ENCODE results near the gene FAM111A. TPM values are rescaled to one million over a fixed set of nuclear protein-coding genes. Genes with fewer than 3 reads are reported as not detected.
A peak's percentile ranks its signal among the peaks of the same experiment; 100 is the strongest.

The FAM111A gene
- polyA plus RNA-seq, 3 donors = 34.6 to 101 (median 55.7) TPM

DNA sequence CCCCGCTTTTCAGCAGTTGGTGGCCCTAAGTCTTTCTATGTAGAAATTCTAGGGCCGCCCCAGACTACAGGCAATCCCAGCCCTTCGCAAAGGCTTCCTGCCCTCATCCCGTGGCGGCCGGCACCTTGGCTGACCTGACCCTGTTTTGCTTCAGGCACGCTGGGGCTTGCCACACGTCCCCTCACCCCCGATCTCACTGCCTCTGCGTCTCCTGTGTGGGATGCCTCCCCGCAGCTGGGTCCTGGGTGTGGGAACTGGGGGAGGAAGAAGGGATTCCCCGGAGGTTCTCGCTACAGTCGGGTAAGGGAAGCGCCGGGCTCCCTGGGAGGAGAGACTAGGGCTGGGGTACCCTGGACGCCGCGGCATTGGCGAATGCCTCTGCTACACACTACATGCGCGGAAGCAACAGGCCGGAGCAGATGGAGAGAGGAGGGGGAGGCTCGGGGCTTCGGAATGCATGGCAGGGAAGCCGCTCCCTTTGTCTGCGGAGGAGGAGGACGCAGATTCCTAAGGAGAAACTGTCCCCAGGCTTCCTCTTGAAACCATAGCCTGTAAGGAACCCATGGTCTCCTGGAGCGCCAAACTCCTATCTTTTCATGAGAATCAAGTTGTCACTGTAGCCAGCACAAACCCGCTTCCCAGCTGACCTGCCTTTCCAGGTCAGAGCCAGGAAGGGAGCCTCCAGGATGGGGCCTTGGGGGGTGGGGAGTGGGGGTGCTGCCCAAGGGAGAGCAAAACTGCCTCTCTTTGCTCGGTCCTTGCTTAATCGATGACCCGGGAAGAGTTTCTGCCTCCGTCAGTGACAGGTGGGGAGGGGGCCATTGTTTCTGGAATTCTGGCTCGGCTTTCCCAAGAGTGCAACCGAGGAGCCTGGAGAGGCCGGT, 30.7 kb downstream of the FAM111A start:
- Mint-ChIP-seq H3K4me3 (peak overlapping the region; percentile 90 to 97), H3K27me3 (ENCODE audit: low read depth in 3 of 3) (peaks cover 15 to 22% (median 21%) of the 10 kb centered on the region in 3 donors), H3K4me1 (peaks cover 20% of the 10 kb centered on the region), H3K36me3 (peaks cover 13 to 14% of the 10 kb centered on the region in 2 donors), H3K27ac (peak overlapping the region in 3 of 7 donors; percentile 21 to 66 (median 27)), H3K9me3 (peaks cover 0 to 4% (median 0%) of the 10 kb centered on the region in 7 donors)
- Histone ChIP-seq H3K36me3 (replicated peaks in 1 of 2; ENCODE audit: control insufficient read depth in 1 of 2, insufficient read depth in 2 of 2, low read length in 2 of 2) (no peaks in the 10 kb centered on the region), H3K9me3 (replicated peaks in 1 of 2; ENCODE audit: control insufficient read depth in 1 of 2, insufficient read depth in 1 of 2, low read length in 2 of 2) (no peaks in the 10 kb centered on the region), H3K9ac (ENCODE audit: insufficient read depth, low read length, poor library complexity, severe bottlenecking) (peak overlapping the region; percentile 41), H3K27ac (ENCODE audit: low read depth in 1 of 2, low read length in 2 of 2) (no peak overlapping the region), H3K79me2 (ENCODE audit: insufficient read depth, low read length) (peaks cover 5% of the 10 kb centered on the region), H3K4me2 (replicated peaks; ENCODE audit: extremely low read depth, low read length, poor library complexity, severe bottlenecking) (peak overlapping the region; percentile 83), H2AFZ (ENCODE audit: insufficient read depth, low read depth, low read length, poor library complexity, severe bottlenecking) (peak overlapping the region; percentile 75), H3K27me3 (ENCODE audit: control insufficient read depth in 2 of 2, insufficient read depth in 2 of 2, low read length in 2 of 2) (peaks cover 0 to 9% of the 10 kb centered on the region in 2 donors), H3K4me1 (ENCODE audit: control insufficient read depth in 1 of 2, insufficient read depth in 2 of 2, low read length in 2 of 2) (peaks cover 14 to 17% of the 10 kb centered on the region in 2 donors), H4K20me1 (ENCODE audit: insufficient read depth, low read length) (peaks cover 11% of the 10 kb centered on the region), H3K4me3 (replicated peaks in 1 of 3; ENCODE audit: low read depth in 2 of 3, low read length in 3 of 3) (peak overlapping the region; percentile 45 to 82 (median 48))
- TF ChIP-seq, protein P1, sequence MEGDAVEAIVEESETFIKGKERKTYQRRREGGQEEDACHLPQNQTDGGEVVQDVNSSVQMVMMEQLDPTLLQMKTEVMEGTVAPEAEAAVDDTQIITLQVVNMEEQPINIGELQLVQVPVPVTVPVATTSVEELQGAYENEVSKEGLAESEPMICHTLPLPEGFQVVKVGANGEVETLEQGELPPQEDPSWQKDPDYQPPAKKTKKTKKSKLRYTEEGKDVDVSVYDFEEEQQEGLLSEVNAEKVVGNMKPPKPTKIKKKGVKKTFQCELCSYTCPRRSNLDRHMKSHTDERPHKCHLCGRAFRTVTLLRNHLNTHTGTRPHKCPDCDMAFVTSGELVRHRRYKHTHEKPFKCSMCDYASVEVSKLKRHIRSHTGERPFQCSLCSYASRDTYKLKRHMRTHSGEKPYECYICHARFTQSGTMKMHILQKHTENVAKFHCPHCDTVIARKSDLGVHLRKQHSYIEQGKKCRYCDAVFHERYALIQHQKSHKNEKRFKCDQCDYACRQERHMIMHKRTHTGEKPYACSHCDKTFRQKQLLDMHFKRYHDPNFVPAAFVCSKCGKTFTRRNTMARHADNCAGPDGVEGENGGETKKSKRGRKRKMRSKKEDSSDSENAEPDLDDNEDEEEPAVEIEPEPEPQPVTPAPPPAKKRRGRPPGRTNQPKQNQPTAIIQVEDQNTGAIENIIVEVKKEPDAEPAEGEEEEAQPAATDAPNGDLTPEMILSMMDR (IDR thresholded peaks at IDR 0.05) = no peak
- WGBS (ENCODE audit: insufficient coverage) = 22% methylated on average over 13 of the region's 37 CpGs
- intact Hi-C loops (cut with micrococcal nuclease) = loop anchor here (2.0 to 5.0 kb wide), 4 partner anchors 34 to 259 kb away; no protein-coding TSS in a partner anchor
- peak; percentile 17 to 52 (median 23) for DNase-seq

DNA sequence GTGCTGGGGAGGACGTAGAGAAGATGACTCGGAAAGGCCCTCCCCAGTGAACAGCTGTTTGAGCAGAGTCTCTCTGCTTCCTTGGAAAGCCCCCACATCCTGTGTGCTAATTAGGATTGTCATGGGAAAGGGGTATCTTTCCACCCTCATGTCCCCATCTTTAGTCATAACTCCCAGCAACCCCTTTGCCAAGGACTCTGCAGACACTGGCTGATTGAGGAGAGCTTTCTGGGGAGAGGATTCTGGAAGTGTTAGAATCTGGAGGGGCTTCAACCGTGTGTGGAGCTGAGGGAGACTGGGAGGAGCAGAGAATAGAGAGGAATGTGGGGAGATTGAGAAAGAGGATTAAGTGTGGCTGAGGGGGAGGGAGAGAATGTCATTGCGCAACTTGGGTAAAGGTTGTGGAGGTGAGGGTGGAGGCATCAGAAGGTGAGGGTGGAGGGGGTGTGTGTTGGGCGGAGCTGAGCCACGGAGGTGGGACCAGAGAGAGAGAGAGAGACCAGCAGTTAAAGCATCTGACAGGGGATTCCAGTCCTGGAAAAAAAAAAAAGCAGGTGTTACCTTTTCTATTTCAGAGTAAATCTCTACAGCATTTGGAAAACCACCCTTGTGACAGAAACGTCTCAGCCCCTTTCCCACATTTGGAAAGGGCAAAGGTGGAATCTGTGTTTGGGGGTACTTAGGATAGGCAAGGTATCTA, 31.5 kb downstream of the FAM111A start:
- 69% methylated on average over 2 of the region's 7 CpGs for WGBS (ENCODE audit: insufficient coverage)
- H3K4me2 ChIP-seq (replicated peaks; ENCODE audit: extremely low read depth, low read length, poor library complexity, severe bottlenecking) = no peak overlapping the region
- no peak overlapping the region for H3K9ac ChIP-seq (ENCODE audit: insufficient read depth, low read length, poor library complexity, severe bottlenecking)
- H3K4me1 Mint-ChIP-seq = peaks cover 20% of the 10 kb centered on the region
- peaks cover 5% of the 10 kb centered on the region for H3K79me2 ChIP-seq (ENCODE audit: insufficient read depth, low read length)
- intact Hi-C loops (cut with micrococcal nuclease) = loop anchor here (2.0 to 5.0 kb wide), 4 partner anchors 33 to 258 kb away; no protein-coding TSS in a partner anchor
- peaks cover 14 to 17% of the 10 kb centered on the region in 2 donors for H3K4me1 ChIP-seq (ENCODE audit: control insufficient read depth in 1 of 2, insufficient read depth in 2 of 2, low read length in 2 of 2)
- H3K9me3 ChIP-seq (replicated peaks in 1 of 2; ENCODE audit: control insufficient read depth in 1 of 2, insufficient read depth in 1 of 2, low read length in 2 of 2) = no peaks in the 10 kb centered on the region
- H3K27me3 Mint-ChIP-seq (ENCODE audit: low read depth in 3 of 3) = peaks cover 15 to 22% (median 21%) of the 10 kb centered on the region in 3 donors
- H3K36me3 ChIP-seq (replicated peaks in 1 of 2; ENCODE audit: control insufficient read depth in 1 of 2, insufficient read depth in 2 of 2, low read length in 2 of 2) = no peaks in the 10 kb centered on the region
- no peak overlapping the region for H2AFZ ChIP-seq (ENCODE audit: insufficient read depth, low read depth, low read length, poor library complexity, severe bottlenecking)
- peaks cover 13 to 14% of the 10 kb centered on the region in 2 donors for H3K36me3 Mint-ChIP-seq
- H3K27me3 ChIP-seq (ENCODE audit: control insufficient read depth in 2 of 2, insufficient read depth in 2 of 2, low read length in 2 of 2) = peaks cover 0 to 9% of the 10 kb centered on the region in 2 donors
- peak overlapping the region; percentile 90 to 97 for H3K4me3 Mint-ChIP-seq
- H4K20me1 ChIP-seq (ENCODE audit: insufficient read depth, low read length) = peaks cover 11% of the 10 kb centered on the region
- H3K4me3 ChIP-seq (replicated peaks in 1 of 3; ENCODE audit: low read depth in 2 of 3, low read length in 3 of 3) = no peak overlapping the region
- H3K27ac Mint-ChIP-seq = peak overlapping the region in 1 of 7 donors; percentile 43
- TF ChIP-seq, protein P1 (IDR thresholded peaks at IDR 0.05) = no peak
- H3K9me3 Mint-ChIP-seq = peaks cover 0 to 4% (median 2%) of the 10 kb centered on the region in 7 donors
- DNase-seq = peak in 1 of 3 donors; percentile 75
- no peak overlapping the region for H3K27ac ChIP-seq (ENCODE audit: low read depth in 1 of 2, low read length in 2 of 2)

Measured in CD14-positive monocyte (primary cell).